Measurements from ENCODE around the gene TLL2. TPM values are rescaled to one million over a fixed set of nuclear protein-coding genes. Genes with fewer than 3 reads are reported as not detected.

TLL2 gene
- total and polyA plus RNA-seq, 10 donors: 0.23 to 0.75 (median 0.34) TPM

- WGBS, 5 donors: 69 to 84% (median 76%) methylated on average over 4 of the region's 4 CpGs
- DNase-seq: no peak
- Histone ChIP-seq H3K9me3 (no peaks in the 10 kb centered on the region), H3K4me3 (no peak overlapping the region), H3K4me1 (no peaks in the 10 kb centered on the region), H3K27me3 (replicated peaks in 1 of 7) (peaks cover 0 to 5% (median 0%) of the 10 kb centered on the region in 7 donors), H3K36me3 (no peaks in the 10 kb centered on the region), H3K27ac (no peak overlapping the region)
- intact Hi-C loops (cut with DNase I; ENCODE audit: low total_unique reads): loop anchor here (10.0 kb wide), 1 partner anchor 302 kb away; no protein-coding TSS in a partner anchor
- TF ChIP-seq CTCF (IDR thresholded peaks at IDR 0.05 in 8 of 11, conservative IDR thresholded peaks at IDR 0.05 in 3 of 11) (no peak), POLR2A (IDR thresholded peaks at IDR 0.05) (no peak), POLR2AphosphoS5 (IDR thresholded peaks at IDR 0.05) (no peak)
Measured at GRCh38 chr10:96317067-96317833, 196.5 kb downstream of the TLL2 start.

Other genes starting within 250 kb of the TLL2 start
- 100 to 1,000 TPM in 2 of 7 donors, 10 to 100 TPM in 5; 63.7 to 128 (median 89.8) TPM for gene BLNK, start 242.4 kb downstream of the TLL2 start, total RNA-seq
- 100 to 1,000 TPM in 2 of 3 donors, 10 to 100 TPM in 1; 76.4 to 116 (median 103) TPM for gene BLNK, start 242.4 kb downstream of the TLL2 start, polyA plus RNA-seq
- under 1 TPM in 1 of 7 donors, not detected in 6; 0.59 TPM for gene DNTT, start 209.5 kb downstream of the TLL2 start, total RNA-seq
- under 1 TPM in 1 of 3 donors, not detected in 2; 0.08 TPM for gene DNTT, start 209.5 kb downstream of the TLL2 start, polyA plus RNA-seq
- gene OPALIN, start 154.9 kb downstream of the TLL2 start, total RNA-seq: not detected
- not detected for gene OPALIN, start 154.9 kb downstream of the TLL2 start, polyA plus RNA-seq
- 100 to 1,000 TPM in 1 of 7 donors, 10 to 100 TPM in 6; 65.7 to 107 (median 81.8) TPM for gene TM9SF3, start 73.1 kb upstream of the TLL2 start, total RNA-seq
- gene TM9SF3, start 73.1 kb upstream of the TLL2 start, polyA plus RNA-seq: 10 to 100 TPM; 13.2 to 18.4 (median 18.3) TPM
- gene PIK3AP1, start 206.6 kb upstream of the TLL2 start, total RNA-seq: 100 to 1,000 TPM; 126 to 256 (median 196) TPM
- 10 to 100 TPM; 59.8 to 84.1 (median 62.7) TPM for gene PIK3AP1, start 206.6 kb upstream of the TLL2 start, polyA plus RNA-seq

Measured in spleen (tissue), 11 donors.